ENCODE measurements around the gene LBP. TPM values are rescaled to one million over a fixed set of nuclear protein-coding genes. Genes with fewer than 3 reads are reported as not detected.

The LBP gene
- total and polyA plus RNA-seq, 2 experiments from 2014 or later: 0.10 to 0.19 TPM

DNA sequence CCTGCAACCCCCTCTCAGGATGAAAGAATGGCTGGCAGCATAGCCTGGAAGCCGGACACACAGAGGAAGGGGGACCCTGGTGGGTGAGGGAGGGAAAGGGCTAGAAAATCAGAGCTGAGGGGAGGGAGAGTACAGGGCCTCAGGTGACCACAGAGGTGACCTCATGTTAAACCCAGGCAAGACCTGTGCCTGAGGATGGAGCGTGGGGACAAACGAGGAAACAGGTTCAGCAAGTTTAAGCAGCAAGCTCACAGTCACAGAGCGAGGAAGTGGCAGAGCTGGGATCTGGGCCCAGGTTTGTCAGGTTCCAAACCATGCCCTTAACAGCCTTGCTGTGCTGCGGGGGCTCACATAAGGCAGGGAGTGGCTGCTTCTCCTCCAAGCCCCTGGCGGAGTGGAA is 46.3 kb upstream of the LBP start:
- Histone ChIP-seq H4K20me1 (replicated peaks; ENCODE audit: insufficient read depth) (no peaks in the 10 kb centered on the region), H2AFZ (peak overlapping the region; percentile 79), H3K9me2 (ENCODE audit: insufficient read depth) (no peaks in the 10 kb centered on the region), H3K4me3 (no peak overlapping the region), H3K27ac (ENCODE audit: low read depth) (no peak overlapping the region), H3K79me2 (replicated peaks; ENCODE audit: insufficient read depth) (no peaks in the 10 kb centered on the region), H3K27me3 (ENCODE audit: insufficient read depth) (no peaks in the 10 kb centered on the region), H3K4me2 (no peak overlapping the region), H3K36me3 (ENCODE audit: insufficient read depth) (no peaks in the 10 kb centered on the region), H3K4me1 (ENCODE audit: insufficient read depth) (no peaks in the 10 kb centered on the region), H3F3A (replicated peaks; ENCODE audit: low read depth) (no peaks in the 10 kb centered on the region)
- peak; percentile 57 for ATAC-seq
- Mint-ChIP-seq H3K27ac (no peak overlapping the region), H3K9me3 (no peaks in the 10 kb centered on the region), H3K4me1 (peaks cover 12% of the 10 kb centered on the region), H3K4me3 (no peak overlapping the region), H3K36me3 (ENCODE audit: low read depth) (no peaks in the 10 kb centered on the region), H3K27me3 (ENCODE audit: insufficient read depth, low read depth, poor library complexity) (peaks cover 5% of the 10 kb centered on the region)
- DNase-seq (ENCODE audit: low spot score): peak; percentile 53
- TF ChIP-seq, protein P1, sequence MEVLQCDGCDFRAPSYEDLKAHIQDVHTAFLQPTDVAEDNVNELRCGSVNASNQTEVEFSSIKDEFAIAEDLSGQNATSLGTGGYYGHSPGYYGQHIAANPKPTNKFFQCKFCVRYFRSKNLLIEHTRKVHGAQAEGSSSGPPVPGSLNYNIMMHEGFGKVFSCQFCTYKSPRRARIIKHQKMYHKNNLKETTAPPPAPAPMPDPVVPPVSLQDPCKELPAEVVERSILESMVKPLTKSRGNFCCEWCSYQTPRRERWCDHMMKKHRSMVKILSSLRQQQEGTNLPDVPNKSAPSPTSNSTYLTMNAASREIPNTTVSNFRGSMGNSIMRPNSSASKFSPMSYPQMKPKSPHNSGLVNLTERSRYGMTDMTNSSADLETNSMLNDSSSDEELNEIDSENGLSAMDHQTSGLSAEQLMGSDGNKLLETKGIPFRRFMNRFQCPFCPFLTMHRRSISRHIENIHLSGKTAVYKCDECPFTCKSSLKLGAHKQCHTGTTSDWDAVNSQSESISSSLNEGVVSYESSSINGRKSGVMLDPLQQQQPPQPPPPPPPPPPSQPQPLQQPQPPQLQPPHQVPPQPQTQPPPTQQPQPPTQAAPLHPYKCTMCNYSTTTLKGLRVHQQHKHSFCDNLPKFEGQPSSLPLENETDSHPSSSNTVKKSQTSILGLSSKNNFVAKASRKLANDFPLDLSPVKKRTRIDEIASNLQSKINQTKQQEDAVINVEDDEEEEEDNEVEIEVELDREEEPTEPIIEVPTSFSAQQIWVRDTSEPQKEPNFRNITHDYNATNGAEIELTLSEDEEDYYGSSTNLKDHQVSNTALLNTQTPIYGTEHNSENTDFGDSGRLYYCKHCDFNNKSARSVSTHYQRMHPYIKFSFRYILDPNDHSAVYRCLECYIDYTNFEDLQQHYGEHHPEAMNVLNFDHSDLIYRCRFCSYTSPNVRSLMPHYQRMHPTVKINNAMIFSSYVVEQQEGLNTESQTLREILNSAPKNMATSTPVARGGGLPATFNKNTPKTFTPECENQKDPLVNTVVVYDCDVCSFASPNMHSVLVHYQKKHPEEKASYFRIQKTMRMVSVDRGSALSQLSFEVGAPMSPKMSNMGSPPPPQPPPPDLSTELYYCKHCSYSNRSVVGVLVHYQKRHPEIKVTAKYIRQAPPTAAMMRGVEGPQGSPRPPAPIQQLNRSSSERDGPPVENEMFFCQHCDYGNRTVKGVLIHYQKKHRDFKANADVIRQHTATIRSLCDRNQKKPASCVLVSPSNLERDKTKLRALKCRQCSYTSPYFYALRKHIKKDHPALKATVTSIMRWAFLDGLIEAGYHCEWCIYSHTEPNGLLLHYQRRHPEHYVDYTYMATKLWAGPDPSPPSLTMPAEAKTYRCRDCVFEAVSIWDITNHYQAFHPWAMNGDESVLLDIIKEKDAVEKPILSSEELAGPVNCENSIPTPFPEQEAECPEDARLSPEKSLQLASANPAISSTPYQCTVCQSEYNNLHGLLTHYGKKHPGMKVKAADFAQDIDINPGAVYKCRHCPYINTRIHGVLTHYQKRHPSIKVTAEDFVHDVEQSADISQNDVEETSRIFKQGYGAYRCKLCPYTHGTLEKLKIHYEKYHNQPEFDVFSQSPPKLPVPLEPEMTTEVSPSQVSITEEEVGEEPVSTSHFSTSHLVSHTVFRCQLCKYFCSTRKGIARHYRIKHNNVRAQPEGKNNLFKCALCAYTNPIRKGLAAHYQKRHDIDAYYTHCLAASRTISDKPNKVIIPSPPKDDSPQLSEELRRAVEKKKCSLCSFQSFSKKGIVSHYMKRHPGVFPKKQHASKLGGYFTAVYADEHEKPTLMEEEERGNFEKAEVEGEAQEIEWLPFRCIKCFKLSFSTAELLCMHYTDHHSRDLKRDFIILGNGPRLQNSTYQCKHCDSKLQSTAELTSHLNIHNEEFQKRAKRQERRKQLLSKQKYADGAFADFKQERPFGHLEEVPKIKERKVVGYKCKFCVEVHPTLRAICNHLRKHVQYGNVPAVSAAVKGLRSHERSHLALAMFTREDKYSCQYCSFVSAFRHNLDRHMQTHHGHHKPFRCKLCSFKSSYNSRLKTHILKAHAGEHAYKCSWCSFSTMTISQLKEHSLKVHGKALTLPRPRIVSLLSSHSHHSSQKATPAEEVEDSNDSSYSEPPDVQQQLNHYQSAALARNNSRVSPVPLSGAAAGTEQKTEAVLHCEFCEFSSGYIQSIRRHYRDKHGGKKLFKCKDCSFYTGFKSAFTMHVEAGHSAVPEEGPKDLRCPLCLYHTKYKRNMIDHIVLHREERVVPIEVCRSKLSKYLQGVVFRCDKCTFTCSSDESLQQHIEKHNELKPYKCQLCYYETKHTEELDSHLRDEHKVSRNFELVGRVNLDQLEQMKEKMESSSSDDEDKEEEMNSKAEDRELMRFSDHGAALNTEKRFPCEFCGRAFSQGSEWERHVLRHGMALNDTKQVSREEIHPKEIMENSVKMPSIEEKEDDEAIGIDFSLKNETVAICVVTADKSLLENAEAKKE (CRISPR knock-in tag; IDR thresholded peaks at IDR 0.05): no peak
- TF ChIP-seq ZNF331 (CRISPR knock-in tag; IDR thresholded peaks at IDR 0.05; ENCODE audit: low read depth) (no peak), ZNF114 (CRISPR knock-in tag; IDR thresholded peaks at IDR 0.05) (no peak), EZH2 (IDR thresholded peaks at IDR 0.05; ENCODE audit: low read depth, unreplicated experiment) (no peak), JUNB (IDR thresholded peaks at IDR 0.05; ENCODE audit: unreplicated experiment) (no peak), CREB1 (CRISPR knock-in tag; IDR thresholded peaks at IDR 0.05; ENCODE audit: low read depth) (no peak), POLR2AphosphoS5 (IDR thresholded peaks at IDR 0.05; ENCODE audit: low read depth) (no peak), NANOG (IDR thresholded peaks at IDR 0.05; ENCODE audit: borderline replicate concordance) (no peak), ETS1 (IDR thresholded peaks at IDR 0.05) (no peak), STAT1 (IDR thresholded peaks at IDR 0.05; ENCODE audit: unreplicated experiment) (no peak), EZH2phosphoT487 (IDR thresholded peaks at IDR 0.05; ENCODE audit: unreplicated experiment) (no peak)
- TF ChIP-seq, protein P2, sequence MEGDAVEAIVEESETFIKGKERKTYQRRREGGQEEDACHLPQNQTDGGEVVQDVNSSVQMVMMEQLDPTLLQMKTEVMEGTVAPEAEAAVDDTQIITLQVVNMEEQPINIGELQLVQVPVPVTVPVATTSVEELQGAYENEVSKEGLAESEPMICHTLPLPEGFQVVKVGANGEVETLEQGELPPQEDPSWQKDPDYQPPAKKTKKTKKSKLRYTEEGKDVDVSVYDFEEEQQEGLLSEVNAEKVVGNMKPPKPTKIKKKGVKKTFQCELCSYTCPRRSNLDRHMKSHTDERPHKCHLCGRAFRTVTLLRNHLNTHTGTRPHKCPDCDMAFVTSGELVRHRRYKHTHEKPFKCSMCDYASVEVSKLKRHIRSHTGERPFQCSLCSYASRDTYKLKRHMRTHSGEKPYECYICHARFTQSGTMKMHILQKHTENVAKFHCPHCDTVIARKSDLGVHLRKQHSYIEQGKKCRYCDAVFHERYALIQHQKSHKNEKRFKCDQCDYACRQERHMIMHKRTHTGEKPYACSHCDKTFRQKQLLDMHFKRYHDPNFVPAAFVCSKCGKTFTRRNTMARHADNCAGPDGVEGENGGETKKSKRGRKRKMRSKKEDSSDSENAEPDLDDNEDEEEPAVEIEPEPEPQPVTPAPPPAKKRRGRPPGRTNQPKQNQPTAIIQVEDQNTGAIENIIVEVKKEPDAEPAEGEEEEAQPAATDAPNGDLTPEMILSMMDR (conservative IDR thresholded peaks at IDR 0.05; ENCODE audit: low read depth in 2 of 2): no peak
- TF ChIP-seq, protein P3, sequence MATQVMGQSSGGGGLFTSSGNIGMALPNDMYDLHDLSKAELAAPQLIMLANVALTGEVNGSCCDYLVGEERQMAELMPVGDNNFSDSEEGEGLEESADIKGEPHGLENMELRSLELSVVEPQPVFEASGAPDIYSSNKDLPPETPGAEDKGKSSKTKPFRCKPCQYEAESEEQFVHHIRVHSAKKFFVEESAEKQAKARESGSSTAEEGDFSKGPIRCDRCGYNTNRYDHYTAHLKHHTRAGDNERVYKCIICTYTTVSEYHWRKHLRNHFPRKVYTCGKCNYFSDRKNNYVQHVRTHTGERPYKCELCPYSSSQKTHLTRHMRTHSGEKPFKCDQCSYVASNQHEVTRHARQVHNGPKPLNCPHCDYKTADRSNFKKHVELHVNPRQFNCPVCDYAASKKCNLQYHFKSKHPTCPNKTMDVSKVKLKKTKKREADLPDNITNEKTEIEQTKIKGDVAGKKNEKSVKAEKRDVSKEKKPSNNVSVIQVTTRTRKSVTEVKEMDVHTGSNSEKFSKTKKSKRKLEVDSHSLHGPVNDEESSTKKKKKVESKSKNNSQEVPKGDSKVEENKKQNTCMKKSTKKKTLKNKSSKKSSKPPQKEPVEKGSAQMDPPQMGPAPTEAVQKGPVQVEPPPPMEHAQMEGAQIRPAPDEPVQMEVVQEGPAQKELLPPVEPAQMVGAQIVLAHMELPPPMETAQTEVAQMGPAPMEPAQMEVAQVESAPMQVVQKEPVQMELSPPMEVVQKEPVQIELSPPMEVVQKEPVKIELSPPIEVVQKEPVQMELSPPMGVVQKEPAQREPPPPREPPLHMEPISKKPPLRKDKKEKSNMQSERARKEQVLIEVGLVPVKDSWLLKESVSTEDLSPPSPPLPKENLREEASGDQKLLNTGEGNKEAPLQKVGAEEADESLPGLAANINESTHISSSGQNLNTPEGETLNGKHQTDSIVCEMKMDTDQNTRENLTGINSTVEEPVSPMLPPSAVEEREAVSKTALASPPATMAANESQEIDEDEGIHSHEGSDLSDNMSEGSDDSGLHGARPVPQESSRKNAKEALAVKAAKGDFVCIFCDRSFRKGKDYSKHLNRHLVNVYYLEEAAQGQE (IDR thresholded peaks at IDR 0.05; ENCODE audit: unreplicated experiment): no peak

Measured in GM23338 (cell line).